Nasal cavity respiratory epithelium epithelial cell of viscerocranial mucosa (primary cell): ENCODE measurements around the gene SHISA2. TPM values are rescaled to one million over a fixed set of nuclear protein-coding genes. Genes with fewer than 3 reads are reported as not detected.

Experiments used
- total RNA-seq: library from RNA; depleted of rRNA; stranded (reverse); fragments of >200 nt; gene quantifications from 2 replicates; pipeline ENCODE4 v1.2.3, GENCODE V29; 2014

The SHISA2 gene
- total RNA-seq = under 0.01 and 2.6 TPM in 2 replicates

GRCh38 chr13:26051657-26052311 is at the start of gene SHISA2:
Gene SHISA2, minus strand, starts transcription at chr13:26052016. Its CDS starts 1,041 bp downstream, at chr13:26050975.

Other genes starting within 250 kb of the SHISA2 start
- gene RNF6, start 170.3 kb upstream of the SHISA2 start, total RNA-seq = 122 and 157 TPM in 2 replicates
- 27.3 and 37.5 TPM in 2 replicates for gene CDK8, start 202.1 kb upstream of the SHISA2 start, total RNA-seq